ENCODE measurements around the gene TRPM6.

DNA sequence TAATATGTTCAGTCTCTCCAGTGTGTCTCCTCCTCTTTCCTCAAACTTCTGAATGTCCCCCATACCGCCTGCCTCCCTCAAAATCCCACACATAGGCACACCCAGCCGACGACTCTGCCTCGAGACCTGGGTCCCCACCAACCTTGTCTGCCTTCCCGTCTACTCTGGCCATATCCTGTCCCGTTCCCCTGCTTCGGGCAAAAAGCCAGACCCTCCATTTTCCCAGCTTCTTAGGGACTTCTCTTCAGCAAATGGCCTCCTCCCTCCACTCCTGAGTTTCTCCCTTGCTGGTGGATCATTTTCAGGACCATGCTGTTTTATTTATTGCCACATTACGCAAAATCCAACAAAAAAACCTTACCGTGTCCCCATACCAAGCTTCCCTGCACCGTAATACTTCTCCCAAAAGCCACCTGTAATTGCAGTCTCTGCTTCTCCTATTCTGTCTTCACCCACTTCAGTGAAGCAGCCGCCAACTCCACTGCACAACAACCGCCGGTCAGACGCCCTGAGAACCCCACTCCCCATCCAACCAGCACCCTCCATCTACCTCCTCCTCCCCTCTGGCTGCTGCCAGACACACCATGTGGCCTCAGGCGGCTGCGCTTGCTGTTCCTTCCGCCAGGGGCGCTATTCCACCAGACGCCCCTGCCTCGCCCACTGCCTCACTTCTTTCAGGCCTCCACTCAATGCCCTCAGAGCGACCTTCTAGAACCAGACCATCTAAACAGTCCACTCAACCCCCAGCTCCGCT lies 117.0 kb downstream of the TRPM6 start:
- TF ChIP-seq, protein P1, sequence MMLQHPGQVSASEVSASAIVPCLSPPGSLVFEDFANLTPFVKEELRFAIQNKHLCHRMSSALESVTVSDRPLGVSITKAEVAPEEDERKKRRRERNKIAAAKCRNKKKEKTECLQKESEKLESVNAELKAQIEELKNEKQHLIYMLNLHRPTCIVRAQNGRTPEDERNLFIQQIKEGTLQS (CRISPR knock-in tag; conservative IDR thresholded peaks at IDR 0.05), result no peak
- TF ChIP-seq, protein P2, sequence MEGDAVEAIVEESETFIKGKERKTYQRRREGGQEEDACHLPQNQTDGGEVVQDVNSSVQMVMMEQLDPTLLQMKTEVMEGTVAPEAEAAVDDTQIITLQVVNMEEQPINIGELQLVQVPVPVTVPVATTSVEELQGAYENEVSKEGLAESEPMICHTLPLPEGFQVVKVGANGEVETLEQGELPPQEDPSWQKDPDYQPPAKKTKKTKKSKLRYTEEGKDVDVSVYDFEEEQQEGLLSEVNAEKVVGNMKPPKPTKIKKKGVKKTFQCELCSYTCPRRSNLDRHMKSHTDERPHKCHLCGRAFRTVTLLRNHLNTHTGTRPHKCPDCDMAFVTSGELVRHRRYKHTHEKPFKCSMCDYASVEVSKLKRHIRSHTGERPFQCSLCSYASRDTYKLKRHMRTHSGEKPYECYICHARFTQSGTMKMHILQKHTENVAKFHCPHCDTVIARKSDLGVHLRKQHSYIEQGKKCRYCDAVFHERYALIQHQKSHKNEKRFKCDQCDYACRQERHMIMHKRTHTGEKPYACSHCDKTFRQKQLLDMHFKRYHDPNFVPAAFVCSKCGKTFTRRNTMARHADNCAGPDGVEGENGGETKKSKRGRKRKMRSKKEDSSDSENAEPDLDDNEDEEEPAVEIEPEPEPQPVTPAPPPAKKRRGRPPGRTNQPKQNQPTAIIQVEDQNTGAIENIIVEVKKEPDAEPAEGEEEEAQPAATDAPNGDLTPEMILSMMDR (IDR thresholded peaks at IDR 0.05), result peak; percentile 99
- TF ChIP-seq, protein P3, sequence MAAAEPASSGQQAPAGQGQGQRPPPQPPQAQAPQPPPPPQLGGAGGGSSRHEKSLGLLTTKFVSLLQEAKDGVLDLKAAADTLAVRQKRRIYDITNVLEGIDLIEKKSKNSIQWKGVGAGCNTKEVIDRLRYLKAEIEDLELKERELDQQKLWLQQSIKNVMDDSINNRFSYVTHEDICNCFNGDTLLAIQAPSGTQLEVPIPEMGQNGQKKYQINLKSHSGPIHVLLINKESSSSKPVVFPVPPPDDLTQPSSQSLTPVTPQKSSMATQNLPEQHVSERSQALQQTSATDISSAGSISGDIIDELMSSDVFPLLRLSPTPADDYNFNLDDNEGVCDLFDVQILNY (CRISPR knock-in tag; IDR thresholded peaks at IDR 0.05), result no peak
- TF ChIP-seq KAT7 (CRISPR knock-in tag; IDR thresholded peaks at IDR 0.05; ENCODE audit: borderline replicate concordance) (no peak), FOXP1 (CRISPR knock-in tag; IDR thresholded peaks at IDR 0.05; ENCODE audit: borderline replicate concordance) (no peak)
- TF ChIP-seq, protein P4, sequence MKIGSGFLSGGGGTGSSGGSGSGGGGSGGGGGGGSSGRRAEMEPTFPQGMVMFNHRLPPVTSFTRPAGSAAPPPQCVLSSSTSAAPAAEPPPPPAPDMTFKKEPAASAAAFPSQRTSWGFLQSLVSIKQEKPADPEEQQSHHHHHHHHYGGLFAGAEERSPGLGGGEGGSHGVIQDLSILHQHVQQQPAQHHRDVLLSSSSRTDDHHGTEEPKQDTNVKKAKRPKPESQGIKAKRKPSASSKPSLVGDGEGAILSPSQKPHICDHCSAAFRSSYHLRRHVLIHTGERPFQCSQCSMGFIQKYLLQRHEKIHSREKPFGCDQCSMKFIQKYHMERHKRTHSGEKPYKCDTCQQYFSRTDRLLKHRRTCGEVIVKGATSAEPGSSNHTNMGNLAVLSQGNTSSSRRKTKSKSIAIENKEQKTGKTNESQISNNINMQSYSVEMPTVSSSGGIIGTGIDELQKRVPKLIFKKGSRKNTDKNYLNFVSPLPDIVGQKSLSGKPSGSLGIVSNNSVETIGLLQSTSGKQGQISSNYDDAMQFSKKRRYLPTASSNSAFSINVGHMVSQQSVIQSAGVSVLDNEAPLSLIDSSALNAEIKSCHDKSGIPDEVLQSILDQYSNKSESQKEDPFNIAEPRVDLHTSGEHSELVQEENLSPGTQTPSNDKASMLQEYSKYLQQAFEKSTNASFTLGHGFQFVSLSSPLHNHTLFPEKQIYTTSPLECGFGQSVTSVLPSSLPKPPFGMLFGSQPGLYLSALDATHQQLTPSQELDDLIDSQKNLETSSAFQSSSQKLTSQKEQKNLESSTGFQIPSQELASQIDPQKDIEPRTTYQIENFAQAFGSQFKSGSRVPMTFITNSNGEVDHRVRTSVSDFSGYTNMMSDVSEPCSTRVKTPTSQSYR (CRISPR knock-in tag; IDR thresholded peaks at IDR 0.05), result no peak
